Renal cortex interstitium (tissue), 11 donors: ENCODE measurements around the gene HMCN1. TPM values are rescaled to one million over a fixed set of nuclear protein-coding genes. Genes with fewer than 3 reads are reported as not detected.
"Not testable (repeated sequence)": the region's sequence is repeated elsewhere in the genome, so short reads cannot be mapped to it uniquely, and the experiment has no call there.

Experiments
- DNase-seq, 11 donors: peaks; one replicate each; pipeline ENCODE4 v3.0.0-alpha.2; 2013; ENCODE audit warnings: low read depth in 9 of 11, low spot score in 4 of 11; ENCODE audit errors: extremely low read depth in 1 of 11
- polyA plus RNA-seq, 3 donors: library from polyadenylated mRNA; unstranded; fragments of 120-200 nt; gene quantifications; one replicate each; pipeline ENCODE4 v1.2.1, GENCODE V29; 2013; ENCODE audit not compliant: insufficient read length in 3 of 3

The HMCN1 gene
- polyA plus RNA-seq, 3 donors, result 41.2 to 67.3 (median 60.3) TPM

DNA sequence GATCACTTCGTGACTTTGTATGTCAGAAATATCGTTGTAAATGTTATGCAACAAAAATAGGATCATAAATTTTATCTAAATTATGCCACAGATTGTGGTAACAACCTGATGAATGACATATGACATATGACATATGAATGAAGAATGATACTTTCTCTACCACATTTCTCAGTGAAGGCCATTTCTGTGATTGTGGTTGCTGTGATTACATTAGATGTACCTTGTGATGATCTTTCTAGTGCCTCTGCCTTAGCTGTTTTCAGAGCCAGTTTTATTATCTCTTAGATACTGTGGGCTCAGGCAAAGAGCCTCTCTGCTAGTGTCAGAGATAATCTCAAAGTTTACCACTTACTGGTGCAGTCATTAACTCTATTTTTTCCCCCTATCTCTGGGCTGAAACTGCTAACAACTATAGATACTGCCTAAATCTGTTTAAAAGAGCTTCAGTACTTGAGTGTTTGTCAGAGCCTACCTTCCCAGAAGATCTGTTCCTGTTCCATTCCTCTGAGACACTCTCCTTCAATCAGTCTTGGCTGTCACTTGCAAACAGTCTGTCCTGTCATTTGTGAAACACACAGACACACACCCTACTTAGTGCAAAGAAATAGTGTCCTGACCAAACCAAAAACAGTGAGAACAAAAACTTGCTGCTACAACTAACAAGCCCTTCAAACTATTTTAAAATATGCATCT is 55.5 kb downstream of the HMCN1 start:
- DNase-seq, result no peak

DNA sequence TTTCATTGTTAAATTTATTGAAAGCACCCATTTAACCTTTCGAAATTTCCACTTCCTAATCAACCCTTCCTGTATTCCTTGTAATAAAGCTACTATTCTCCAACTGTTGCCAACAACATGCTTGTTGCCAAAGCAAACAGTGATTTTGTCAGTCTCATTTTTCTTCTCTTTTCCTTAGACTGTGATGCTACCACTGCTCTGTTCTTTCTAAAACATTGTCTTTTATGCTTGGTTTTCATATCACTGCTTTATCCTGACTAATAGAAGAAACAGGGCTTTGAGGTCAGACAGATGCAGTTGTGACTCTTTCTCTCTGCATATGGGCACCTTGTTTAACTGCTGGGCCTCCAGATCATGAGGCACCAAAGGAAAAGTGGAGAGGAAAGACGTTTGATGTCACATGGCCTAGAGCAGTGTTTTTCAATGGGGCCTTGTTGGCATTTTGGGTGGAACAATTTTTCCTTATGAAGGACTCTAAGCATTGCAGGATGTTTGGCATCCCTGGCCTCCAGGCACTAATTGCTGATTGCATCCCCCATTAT is 56.1 kb downstream of the HMCN1 start:
- DNase-seq, result peak in 5 of 11 donors; percentile 29 to 45 (median 32)

DNA sequence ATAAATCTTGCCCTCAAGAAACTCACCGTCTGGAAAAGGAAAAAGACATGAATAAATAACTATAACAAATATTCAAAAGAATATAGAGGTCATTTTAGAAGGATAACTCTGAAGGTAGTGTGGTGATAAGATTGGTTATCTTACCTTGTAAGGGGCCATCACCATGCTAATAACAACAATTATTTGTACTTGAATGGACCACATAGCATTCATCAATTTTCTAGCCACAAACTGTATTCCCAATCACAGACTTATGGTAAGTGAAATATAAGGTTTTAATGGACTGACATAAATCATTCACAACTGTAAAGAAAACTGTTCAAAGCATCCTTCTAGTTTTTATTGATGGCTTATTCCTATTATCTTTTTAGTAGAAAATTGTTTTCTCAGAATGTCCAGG is 57.8 kb downstream of the HMCN1 start:
- DNase-seq, result no peak

DNA sequence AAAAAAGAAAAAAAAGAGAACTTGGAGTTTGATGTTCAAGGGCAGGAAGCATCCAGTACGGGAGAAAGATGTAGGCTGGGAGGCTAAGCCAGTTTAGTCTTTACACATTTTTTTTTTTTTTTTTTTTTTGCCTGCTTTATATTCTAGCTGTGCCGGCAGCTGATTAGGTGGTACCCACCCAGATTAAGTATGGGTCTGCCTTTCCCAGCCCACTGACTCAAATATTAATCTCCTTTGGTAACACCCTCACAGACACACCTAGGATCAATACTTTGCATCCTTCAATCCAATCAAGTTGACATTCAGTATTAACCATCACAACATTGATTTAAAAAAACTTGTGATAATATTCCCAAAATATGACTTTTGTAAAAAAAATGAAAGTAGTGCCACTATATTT is 60.3 kb downstream of the HMCN1 start:
- not testable (repeated sequence) for DNase-seq

DNA sequence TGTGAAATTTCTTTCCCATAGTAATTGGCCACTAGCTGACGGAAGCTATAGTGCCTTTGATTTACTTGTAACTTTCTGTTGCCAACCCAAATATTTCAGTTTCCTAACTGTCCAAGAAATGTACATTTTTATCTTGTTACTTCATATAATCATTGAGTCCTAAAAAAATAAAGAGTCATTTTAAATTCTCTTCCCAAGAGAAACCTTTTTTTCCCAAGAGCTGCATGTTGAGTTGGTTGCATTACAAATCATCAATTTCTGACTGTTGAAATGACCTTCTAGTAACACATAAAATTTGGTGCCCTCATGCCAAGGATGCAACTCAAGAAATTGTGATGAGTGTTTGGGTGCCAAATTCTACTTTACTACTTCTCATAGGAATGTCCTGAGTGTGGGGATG is 61.0 kb downstream of the HMCN1 start:
- no peak for DNase-seq

DNA sequence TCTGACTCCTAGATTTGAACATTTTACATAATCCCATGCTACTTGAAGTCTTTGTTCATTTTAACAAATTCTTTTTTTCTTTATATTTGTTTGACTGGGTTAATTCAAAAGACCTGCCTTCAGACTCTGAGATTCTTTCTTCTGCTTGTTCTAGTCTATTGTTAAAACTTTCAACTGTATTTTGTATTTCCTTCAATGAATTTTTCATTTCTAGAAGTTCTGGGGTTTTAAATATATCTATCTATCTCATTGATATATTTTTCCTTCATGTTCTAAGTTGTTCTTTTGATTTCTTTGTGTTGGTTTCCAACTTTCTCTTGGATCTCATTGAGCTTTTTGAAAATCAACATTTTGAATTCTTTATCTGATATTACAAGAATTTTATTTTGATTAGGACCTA is 64.3 kb downstream of the HMCN1 start:
- DNase-seq, result no peak

DNA sequence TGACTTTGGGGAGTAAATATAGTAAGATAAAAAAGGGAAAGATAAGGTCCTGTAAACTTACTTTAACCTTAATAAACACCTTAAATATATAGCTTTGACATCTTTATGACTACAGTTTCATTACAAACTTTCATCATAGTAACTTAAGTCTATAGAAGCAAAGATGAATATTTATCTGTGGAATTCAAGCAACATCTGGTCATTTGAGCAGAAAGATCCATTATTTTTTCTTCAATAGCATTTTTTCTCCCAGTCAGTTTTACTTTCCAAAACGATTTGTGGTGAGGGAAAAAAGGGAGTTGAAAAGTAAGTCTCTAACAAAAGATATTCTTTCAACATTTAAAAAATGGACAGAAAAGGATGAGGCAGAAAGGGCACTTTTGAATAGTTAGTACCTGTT is 69.0 kb downstream of the HMCN1 start:
- DNase-seq, result no peak

DNA sequence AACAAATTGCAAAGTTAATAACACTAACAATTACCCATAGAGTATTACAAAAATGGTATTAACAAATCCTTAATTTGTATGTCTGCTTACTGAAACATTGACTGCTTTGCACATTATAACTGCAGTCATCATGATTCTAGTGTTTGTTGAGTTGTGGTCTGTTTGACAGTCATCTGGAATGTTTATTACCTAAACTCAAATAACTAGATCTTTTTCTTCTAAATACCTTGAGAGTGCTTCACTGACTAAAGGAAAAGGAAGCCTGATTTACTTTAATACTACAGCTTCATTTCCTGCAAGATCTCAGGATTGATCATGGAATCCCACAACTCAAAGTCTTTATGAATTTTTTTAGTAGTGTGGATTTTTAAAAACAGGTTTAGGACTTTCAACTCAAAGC is 70.0 kb downstream of the HMCN1 start:
- DNase-seq, result no peak

DNA sequence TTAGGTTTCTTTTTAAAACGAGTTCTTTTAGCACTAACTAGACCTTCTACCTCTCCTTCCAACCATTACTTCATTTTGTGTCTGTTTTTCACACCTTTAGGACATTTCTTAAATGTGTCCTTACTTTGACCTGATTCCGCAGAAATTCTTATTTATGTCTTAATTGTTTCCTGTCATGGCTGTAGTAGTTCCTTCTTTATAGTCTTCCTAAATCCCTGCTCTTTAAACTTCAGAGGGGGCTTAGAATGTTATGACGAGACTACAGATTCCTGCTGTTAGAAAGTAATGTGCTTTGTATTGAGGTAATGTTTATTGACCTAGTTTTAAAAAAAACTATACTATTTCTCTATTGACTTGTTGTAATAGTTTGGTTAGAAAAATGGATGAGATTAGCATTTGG is 70.4 kb downstream of the HMCN1 start:
- no peak for DNase-seq

DNA sequence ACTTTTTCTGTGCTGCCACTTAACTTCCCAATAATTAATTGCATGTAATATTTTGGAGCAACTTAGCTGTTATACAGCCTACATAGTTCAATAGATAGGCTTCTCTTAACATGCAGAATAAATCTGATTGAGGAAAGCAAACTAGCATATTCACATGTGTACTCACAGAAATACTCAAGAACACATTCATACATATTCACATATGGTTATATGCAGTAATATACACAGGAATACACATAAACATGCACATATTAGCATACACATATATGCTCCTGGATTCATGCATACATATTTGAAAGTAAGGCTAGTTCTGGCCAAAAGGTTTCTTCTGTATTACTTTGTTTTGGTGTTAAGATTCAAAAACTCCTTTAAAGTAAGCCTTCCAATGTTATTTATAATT is 73.1 kb downstream of the HMCN1 start:
- DNase-seq, result no peak

DNA sequence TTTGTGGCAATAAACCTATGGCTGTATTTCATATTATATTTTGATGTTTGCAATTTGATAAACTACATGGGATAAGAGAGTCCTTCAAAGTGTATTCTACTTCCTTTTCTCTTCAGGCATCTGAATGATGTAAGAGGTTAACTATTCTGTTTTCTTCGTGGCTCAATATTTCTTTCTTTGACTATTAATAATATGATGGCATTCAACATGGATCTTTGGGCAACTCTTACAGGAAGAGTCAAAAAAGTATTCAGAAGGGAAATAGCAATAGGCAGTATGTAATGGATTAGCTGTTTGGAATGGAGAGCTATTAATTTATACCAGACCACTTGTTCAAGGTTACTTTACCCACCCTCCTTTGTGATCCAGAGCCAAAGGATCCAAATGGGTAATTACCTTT is 74.4 kb downstream of the HMCN1 start:
- no peak for DNase-seq

DNA sequence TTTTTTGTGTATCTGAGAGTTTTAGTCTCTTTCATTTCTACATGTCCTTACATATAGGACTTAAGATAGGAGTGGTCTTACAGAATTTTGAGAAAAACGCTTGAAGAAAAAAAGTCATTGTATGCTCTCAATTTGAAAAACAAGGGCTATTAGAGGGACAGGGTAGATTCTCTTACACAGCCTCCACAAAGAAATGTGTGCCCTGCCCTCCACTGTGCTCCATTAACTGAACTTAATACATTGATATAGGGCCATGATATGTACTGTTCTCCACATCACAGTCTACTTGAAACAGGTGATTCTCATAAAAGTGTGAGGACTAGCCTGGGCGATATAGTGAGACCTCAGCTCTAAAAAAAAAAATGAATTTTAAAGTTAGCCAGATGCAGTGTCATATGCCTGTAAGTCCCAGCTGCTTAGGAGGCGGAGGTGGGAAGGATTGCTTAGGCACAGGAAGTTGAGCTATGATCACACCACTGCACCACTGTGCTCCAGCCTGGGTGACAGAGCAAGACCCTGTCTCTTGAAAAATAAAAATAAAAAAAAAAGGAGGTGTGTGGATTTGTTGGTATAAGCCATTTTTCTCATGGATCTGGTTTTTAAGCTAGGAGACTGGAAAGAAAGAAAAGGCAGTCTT is 77.0 kb downstream of the HMCN1 start:
- DNase-seq, result no peak

DNA sequence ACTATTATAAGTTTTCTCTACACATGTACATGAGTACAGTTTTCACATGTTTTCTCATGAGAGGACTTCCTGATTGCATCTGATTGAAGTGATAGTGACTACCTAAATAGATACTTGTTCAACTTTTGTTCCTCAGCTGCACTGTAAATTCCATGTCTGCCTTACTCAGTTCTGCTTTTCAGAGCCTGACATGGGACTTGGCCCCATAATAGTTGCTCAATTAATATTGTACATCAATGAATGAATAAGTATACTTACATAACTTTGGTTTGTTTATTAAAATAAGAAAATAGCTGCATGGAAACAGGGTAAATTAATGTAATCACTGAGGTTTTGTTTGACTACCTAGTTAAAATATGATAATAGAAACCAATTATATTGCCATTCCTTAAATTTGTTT is 78.7 kb downstream of the HMCN1 start:
- no peak for DNase-seq

DNA sequence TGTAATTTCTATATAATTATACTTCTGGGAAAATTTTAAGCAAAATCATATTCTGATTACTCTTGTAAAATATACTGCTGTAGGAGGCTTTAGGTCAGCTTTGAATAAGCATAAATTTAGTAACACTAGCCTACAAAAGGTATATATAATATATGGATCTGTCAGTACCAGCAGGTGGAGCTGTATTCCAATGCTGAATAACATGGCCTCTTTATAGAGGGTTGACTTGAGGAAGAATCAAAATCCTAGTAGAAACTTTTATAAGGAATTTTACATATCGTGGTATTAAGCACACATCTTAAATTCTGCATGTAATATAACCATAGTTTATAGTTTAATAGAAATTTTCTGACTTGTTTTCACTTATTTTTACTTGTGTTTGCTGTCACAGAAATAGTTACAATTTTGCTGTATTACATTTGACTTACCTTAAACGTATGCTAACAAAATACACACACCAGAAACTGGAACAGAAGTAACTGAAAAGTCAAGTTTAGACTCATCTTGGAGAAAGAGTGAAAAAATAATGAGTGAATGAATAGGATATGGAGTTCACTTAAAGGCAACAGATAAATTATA is 79.3 kb downstream of the HMCN1 start:
- DNase-seq, result peak in 5 of 11 donors; percentile 12 to 17 (median 14)

DNA sequence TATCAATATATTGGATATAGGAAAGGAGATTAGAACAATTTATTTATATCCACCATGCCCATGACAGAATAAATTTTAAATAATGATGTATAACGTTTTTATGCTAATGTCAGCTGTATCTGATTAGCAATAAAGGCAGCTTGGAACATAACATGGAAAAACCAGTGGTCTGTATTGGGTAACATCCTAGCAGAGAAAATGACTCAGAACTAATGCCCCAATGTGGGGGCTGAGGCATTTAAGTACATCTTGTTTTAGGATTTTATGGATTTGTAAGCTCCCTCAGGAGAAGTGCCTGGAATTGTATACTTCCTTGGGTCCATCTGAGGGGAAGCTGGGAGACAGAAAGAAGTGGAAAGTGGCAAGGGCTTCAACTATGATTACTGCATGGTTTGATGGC is 82.3 kb downstream of the HMCN1 start:
- DNase-seq, result no peak

DNA sequence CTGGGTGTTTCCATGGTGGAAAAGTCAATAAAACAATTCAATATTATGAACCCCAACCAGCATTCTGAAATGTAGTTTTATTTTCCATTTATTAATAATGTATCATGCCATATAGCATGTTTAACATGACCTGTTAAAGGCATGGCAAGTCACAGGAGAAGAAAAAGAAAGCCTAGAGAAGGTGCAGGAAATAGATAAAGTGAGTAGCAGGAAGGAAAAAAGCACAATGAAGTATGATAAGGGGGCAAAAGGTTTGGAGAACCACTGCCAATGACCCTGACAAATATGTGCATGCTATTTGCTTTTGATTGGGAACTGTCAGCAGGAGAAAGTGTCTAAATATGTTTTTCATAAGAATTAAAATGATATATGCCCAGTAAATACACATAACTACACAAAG is 85.6 kb downstream of the HMCN1 start:
- no peak for DNase-seq

DNA sequence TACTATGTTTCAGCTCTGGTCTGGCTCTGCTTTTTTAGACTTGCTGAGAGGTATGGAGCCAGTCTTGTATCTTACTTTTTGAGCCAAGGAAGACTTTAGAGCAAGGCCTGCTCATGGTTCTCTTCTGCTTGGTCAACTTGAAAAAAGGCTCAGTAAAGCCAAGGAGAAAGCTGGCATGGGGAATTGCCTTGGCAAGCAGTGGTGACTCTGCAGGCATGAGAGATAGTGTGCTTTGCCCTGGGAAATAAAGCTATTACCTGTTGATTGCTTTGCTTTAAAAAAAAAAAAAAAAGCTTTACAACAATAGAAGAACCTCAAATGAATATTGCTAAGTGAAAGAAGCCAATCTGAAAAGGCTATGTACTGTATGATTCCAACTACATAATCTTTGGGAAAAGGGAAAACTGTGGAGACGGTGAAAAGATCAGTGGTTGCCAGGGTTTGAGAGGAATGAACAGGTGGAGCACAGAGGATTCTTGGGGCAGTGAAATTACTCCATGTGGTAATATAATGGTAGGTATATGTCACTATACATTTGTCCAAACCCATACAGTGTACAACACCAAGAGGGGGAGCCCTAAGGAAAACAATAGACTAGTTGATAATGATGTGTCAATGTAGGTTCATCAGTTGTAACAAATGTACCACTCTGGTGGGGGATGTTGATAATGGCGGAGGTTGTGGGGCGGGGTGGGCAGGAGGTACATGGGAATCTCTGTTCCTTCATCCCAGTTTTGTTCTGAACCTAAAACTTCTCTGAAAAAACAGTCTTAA is 87.6 kb downstream of the HMCN1 start:
- DNase-seq, result no peak

DNA sequence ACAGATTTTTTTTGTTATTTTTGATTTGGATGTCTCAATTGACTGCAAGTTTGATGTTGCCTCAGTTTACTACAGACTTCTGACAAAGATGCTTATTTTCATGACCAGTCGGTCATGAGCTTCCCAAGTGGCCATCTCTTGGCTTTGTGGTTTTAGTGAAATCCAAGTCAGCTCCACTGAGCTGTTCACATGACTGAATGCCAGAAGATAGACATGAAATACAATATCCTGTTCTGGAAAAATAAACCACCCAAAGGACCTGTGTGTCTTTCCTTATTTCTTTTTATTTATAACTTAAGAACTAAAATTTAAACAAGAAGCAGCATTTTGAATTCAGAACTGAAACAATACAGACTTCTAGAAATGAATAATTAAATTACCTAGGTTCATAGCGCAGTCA is 89.3 kb downstream of the HMCN1 start:
- DNase-seq, result no peak

DNA sequence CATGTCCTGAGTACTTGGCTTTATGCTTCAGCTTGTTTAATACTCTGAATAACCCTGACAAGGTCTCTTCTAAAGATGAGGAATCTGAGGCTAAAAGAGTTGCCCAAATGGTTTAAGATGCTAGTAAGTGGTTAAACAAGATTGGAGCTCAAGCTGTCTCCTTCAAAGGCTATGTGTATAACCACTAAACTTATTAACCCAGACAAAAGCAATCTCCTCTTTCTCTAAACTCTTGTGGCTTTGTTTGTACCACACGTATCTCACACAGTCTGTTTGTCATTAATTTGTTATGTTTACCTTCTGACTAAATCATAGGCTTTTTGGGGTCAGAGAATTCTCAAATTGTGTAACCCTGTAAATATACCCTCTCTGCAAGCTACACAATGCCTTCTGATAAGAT is 89.9 kb downstream of the HMCN1 start:
- DNase-seq, result no peak

DNA sequence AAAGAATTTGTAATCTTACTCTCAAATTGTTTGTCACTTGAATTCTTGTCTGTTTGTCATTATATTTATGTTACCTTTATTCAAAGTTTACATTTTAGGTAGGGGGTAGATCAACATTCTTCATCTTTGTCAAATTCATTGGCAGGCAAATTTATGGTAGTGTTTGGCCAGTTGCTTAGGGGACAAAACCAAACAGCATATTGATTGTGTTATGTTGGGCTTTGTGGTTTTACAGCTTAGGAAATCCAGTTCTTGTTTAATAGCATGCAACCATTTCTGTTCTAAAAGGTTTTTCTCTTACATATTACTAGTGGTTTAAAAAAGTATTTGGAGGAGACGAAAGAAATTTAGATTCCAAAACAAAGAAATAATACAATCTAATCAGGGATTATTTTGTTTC is 91.4 kb downstream of the HMCN1 start:
- DNase-seq, result no peak
